ENCODE measurements around the gene SLC4A9. TPM values are rescaled to one million over a fixed set of nuclear protein-coding genes. Genes with fewer than 3 reads are reported as not detected.

The SLC4A9 gene
- total RNA-seq, 5 donors from 2014 or later (not counting 1 experiment from before 2014, with no cell fraction given), result 0.18 TPM; not detected in 4

DNA sequence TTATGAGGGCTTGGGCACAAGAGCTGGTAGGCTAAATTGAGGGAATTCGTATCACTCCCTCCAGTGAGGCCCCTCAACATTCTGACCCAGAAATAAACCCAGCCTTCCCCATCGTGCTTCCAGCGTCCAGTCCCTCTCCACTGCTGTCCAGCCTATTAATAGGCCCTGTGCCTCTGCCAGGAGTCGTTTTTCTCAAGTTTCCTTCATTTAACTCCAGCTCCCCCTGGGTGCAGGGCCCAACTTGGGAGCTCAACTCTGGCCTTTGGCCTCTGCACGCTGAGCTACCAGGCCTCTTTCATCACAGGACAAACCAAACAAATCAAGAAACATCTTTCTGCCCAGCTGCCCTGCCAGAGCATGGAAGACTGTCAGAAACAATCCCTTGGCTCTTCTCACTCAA is 23.6 kb upstream of the SLC4A9 start:
- no peak overlapping the region for H3K27ac Mint-ChIP-seq

GRCh38 chr5:140337880-140338279 is 22.1 kb upstream of the SLC4A9 start:
- Histone ChIP-seq H3K9me3 (no peaks in the 10 kb centered on the region), H3K27ac (ENCODE audit: low read length) (no peak overlapping the region), H3K4me1 (ENCODE audit: control insufficient read depth in 1 of 2, extremely low read depth in 1 of 2, insufficient read depth in 2 of 2, low read length in 2 of 2) (peaks cover 14 to 16% of the 10 kb centered on the region in 2 experiments), H3K4me3 (ENCODE audit: control insufficient read depth in 1 of 2, extremely low read depth in 1 of 2, low read length in 1 of 2) (no peak overlapping the region), H3K36me3 (ENCODE audit: control insufficient read depth in 2 of 2, extremely low read depth in 1 of 2, insufficient read depth in 1 of 2, low read length in 1 of 2) (peaks cover 0 to 5% of the 10 kb centered on the region in 2 donors), H3K27me3 (replicated peaks in 1 of 2; ENCODE audit: control insufficient read depth in 2 of 2, extremely low read depth in 1 of 2, insufficient read depth in 2 of 2, low read length in 1 of 2) (peaks cover 0 to 3% of the 10 kb centered on the region in 2 experiments)
- DNase-seq (no peak), ATAC-seq (replicated peaks in 1 of 4) (no peak)
- peaks cover 20 to 25% (median 25%) of the 10 kb centered on the region in 3 donors for H3K4me1 Mint-ChIP-seq
- POLR2A ChIA-PET, result interaction anchor here in 1 of 2 donors (0.6 kb wide), 1 partner anchor 382 kb away, joined by 5 read pairs; no protein-coding TSS in a partner anchor
- no peak overlapping the region for H3K27ac Mint-ChIP-seq
- peaks cover 8% of the 10 kb centered on the region for H3K36me3 Mint-ChIP-seq
- CTCF ChIA-PET, result interaction anchor here in 1 of 2 donors (0.5 to 2.3 kb wide), 2 partner anchors 14 to 93 kb away, joined by 3 to 7 read pairs; no protein-coding TSS in a partner anchor
- no peaks in the 10 kb centered on the region for H3K9me3 Mint-ChIP-seq
- H3K27me3 Mint-ChIP-seq, result no peaks in the 10 kb centered on the region
- WGBS (ENCODE audit: insufficient coverage), result no CpG with 5 or more reads among the region's 1 CpG
- no peak overlapping the region for H3K4me3 Mint-ChIP-seq

More for the DNA sequence above, 23.6 kb upstream of the SLC4A9 start:
- DNase-seq, result no peak
- CTCF ChIA-PET, result interaction anchor here in 1 of 2 donors (0.6 to 2.3 kb wide), 2 partner anchors 15 to 16 kb away, joined by 3 to 7 read pairs; no protein-coding TSS in a partner anchor
- H3K9me3 ChIP-seq, result no peaks in the 10 kb centered on the region
- no peaks in the 10 kb centered on the region for H3K9me3 Mint-ChIP-seq
- no peak for ATAC-seq (replicated peaks in 1 of 4)
- no peak overlapping the region for H3K4me3 Mint-ChIP-seq
- H3K27me3 Mint-ChIP-seq, result no peaks in the 10 kb centered on the region
- H3K4me3 ChIP-seq (ENCODE audit: control insufficient read depth in 1 of 2, extremely low read depth in 1 of 2, low read length in 1 of 2), result no peak overlapping the region
- H3K36me3 ChIP-seq (ENCODE audit: control insufficient read depth in 2 of 2, extremely low read depth in 1 of 2, insufficient read depth in 1 of 2, low read length in 1 of 2), result peaks cover 0 to 5% of the 10 kb centered on the region in 2 donors
- H3K36me3 Mint-ChIP-seq, result peaks cover 11% of the 10 kb centered on the region
- H3K27ac ChIP-seq (ENCODE audit: low read length), result no peak overlapping the region
- 84% methylated on average over 5 of the region's 5 CpGs for WGBS (ENCODE audit: insufficient coverage)
- POLR2A ChIA-PET, result interaction anchor here in 1 of 2 donors (0.6 kb wide), 1 partner anchor 34 kb away, joined by 8 read pairs; the partner anchor contains the start of gene PFDN1
- H3K4me1 ChIP-seq (ENCODE audit: control insufficient read depth in 1 of 2, extremely low read depth in 1 of 2, insufficient read depth in 2 of 2, low read length in 2 of 2), result peaks cover under 1% of the 10 kb centered on the region in 2 experiments
- peaks cover 5 to 13% (median 10%) of the 10 kb centered on the region in 3 donors for H3K4me1 Mint-ChIP-seq
- H3K27me3 ChIP-seq (replicated peaks in 1 of 2; ENCODE audit: control insufficient read depth in 2 of 2, extremely low read depth in 1 of 2, insufficient read depth in 2 of 2, low read length in 1 of 2), result peaks cover 0 to 3% of the 10 kb centered on the region in 2 experiments

- Mint-ChIP-seq H3K4me3 (no peak overlapping the region), H3K9me3 (no peaks in the 10 kb centered on the region), H3K27me3 (no peaks in the 10 kb centered on the region), H3K27ac (no peak overlapping the region), H3K36me3 (peaks cover 8% of the 10 kb centered on the region), H3K4me1 (peaks cover 24 to 30% (median 29%) of the 10 kb centered on the region in 3 donors)
- peaks cover 19 to 20% of the 10 kb centered on the region in 2 experiments for H3K4me1 ChIP-seq (ENCODE audit: control insufficient read depth in 1 of 2, extremely low read depth in 1 of 2, insufficient read depth in 2 of 2, low read length in 2 of 2)
- H3K36me3 ChIP-seq (ENCODE audit: control insufficient read depth in 2 of 2, extremely low read depth in 1 of 2, insufficient read depth in 1 of 2, low read length in 1 of 2), result peaks cover 0 to 5% of the 10 kb centered on the region in 2 donors
- no peak for ATAC-seq (replicated peaks in 1 of 4)
- no peak overlapping the region for H3K4me3 ChIP-seq (ENCODE audit: control insufficient read depth in 1 of 2, extremely low read depth in 1 of 2, low read length in 1 of 2)
- H3K27ac ChIP-seq (ENCODE audit: low read length), result no peak overlapping the region
- DNase-seq, result no peak
- CTCF ChIA-PET, result interaction anchor here in 1 of 2 donors (2.3 kb wide), 1 partner anchor 14 kb away, joined by 7 read pairs; no protein-coding TSS in a partner anchor
- no peaks in the 10 kb centered on the region for H3K9me3 ChIP-seq
- H3K27me3 ChIP-seq (replicated peaks in 1 of 2; ENCODE audit: control insufficient read depth in 2 of 2, extremely low read depth in 1 of 2, insufficient read depth in 2 of 2, low read length in 1 of 2), result peaks cover 0 to 3% of the 10 kb centered on the region in 2 experiments
- WGBS (ENCODE audit: insufficient coverage), result no CpG with 5 or more reads among the region's 3 CpGs
- POLR2A ChIA-PET, result interaction anchor here in 1 of 2 donors (0.6 kb wide), 1 partner anchor 381 kb away, joined by 5 read pairs; no protein-coding TSS in a partner anchor
These were observed 21.7 kb upstream of the SLC4A9 start for GRCh38 chr5:140338336-140338735.

- no peak overlapping the region for H3K27ac Mint-ChIP-seq
- WGBS (ENCODE audit: insufficient coverage), result 100% methylated on average over 1 of the region's 2 CpGs
- peaks cover 5% of the 10 kb centered on the region for H3K36me3 Mint-ChIP-seq
- POLR2A ChIA-PET, result no interaction called here
- no peak overlapping the region for H3K4me3 Mint-ChIP-seq
- peaks cover 0 to 5% of the 10 kb centered on the region in 2 donors for H3K36me3 ChIP-seq (ENCODE audit: control insufficient read depth in 2 of 2, extremely low read depth in 1 of 2, insufficient read depth in 1 of 2, low read length in 1 of 2)
- CTCF ChIA-PET, result no interaction called here
- H3K27ac ChIP-seq (ENCODE audit: low read length), result no peak overlapping the region
- H3K4me1 Mint-ChIP-seq, result peaks cover 30 to 36% (median 35%) of the 10 kb centered on the region in 3 donors
- H3K27me3 ChIP-seq (replicated peaks in 1 of 2; ENCODE audit: control insufficient read depth in 2 of 2, extremely low read depth in 1 of 2, insufficient read depth in 2 of 2, low read length in 1 of 2), result peaks cover 0 to 3% of the 10 kb centered on the region in 2 experiments
- ATAC-seq (replicated peaks in 1 of 4) (no peak), DNase-seq (no peak)
- no peaks in the 10 kb centered on the region for H3K9me3 Mint-ChIP-seq
- H3K9me3 ChIP-seq, result no peaks in the 10 kb centered on the region
- peaks cover 20 to 25% of the 10 kb centered on the region in 2 experiments for H3K4me1 ChIP-seq (ENCODE audit: control insufficient read depth in 1 of 2, extremely low read depth in 1 of 2, insufficient read depth in 2 of 2, low read length in 2 of 2)
- no peak overlapping the region for H3K4me3 ChIP-seq (ENCODE audit: control insufficient read depth in 1 of 2, extremely low read depth in 1 of 2, low read length in 1 of 2)
- H3K27me3 Mint-ChIP-seq, result no peaks in the 10 kb centered on the region
These were observed 21.1 kb upstream of the SLC4A9 start for GRCh38 chr5:140338908-140339307.

DNA sequence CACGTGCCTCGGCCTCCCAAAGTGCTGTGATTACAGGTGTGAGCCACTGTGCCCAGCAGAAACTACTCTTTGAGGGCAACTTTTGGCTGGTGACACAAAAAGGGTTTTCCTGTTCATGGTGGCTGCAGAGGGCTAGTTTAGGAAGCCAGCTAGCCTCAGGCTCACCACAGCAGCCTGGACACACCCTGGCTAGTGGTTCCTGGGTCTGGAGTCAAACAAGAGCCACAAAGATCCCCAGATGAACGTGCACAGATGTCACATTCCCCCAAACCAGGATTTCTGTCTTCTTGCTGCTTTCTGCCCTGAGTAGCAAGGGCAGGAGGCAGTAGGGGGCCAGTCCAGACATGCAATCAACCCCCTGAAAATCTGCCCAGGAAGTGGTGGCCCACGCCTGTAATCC is 20.4 kb upstream of the SLC4A9 start:
- POLR2A ChIA-PET, result interaction anchor here in 1 of 2 donors (0.7 kb wide), 1 partner anchor 824 kb away, joined by 3 read pairs; no protein-coding TSS in a partner anchor
- H3K4me1 ChIP-seq (ENCODE audit: control insufficient read depth in 1 of 2, extremely low read depth in 1 of 2, insufficient read depth in 2 of 2, low read length in 2 of 2), result peaks cover 25 to 26% of the 10 kb centered on the region in 2 experiments
- Mint-ChIP-seq H3K36me3 (peaks cover under 1% of the 10 kb centered on the region), H3K4me1 (peaks cover 35 to 42% (median 41%) of the 10 kb centered on the region in 3 donors), H3K27me3 (no peaks in the 10 kb centered on the region), H3K4me3 (no peak overlapping the region), H3K9me3 (no peaks in the 10 kb centered on the region), H3K27ac (no peak overlapping the region)
- no peak overlapping the region for H3K4me3 ChIP-seq (ENCODE audit: control insufficient read depth in 1 of 2, extremely low read depth in 1 of 2, low read length in 1 of 2)
- no peak for DNase-seq
- no peak for ATAC-seq (replicated peaks in 1 of 4)
- H3K27me3 ChIP-seq (replicated peaks in 1 of 2; ENCODE audit: control insufficient read depth in 2 of 2, extremely low read depth in 1 of 2, insufficient read depth in 2 of 2, low read length in 1 of 2), result peaks cover 0 to 3% of the 10 kb centered on the region in 2 experiments
- no peaks in the 10 kb centered on the region for H3K9me3 ChIP-seq
- no peak overlapping the region for H3K27ac ChIP-seq (ENCODE audit: low read length)
- CTCF ChIA-PET, result no interaction called here
- 72% methylated on average over 2 of the region's 4 CpGs for WGBS (ENCODE audit: insufficient coverage)
- peaks cover 0 to 5% of the 10 kb centered on the region in 2 donors for H3K36me3 ChIP-seq (ENCODE audit: control insufficient read depth in 2 of 2, extremely low read depth in 1 of 2, insufficient read depth in 1 of 2, low read length in 1 of 2)

DNA sequence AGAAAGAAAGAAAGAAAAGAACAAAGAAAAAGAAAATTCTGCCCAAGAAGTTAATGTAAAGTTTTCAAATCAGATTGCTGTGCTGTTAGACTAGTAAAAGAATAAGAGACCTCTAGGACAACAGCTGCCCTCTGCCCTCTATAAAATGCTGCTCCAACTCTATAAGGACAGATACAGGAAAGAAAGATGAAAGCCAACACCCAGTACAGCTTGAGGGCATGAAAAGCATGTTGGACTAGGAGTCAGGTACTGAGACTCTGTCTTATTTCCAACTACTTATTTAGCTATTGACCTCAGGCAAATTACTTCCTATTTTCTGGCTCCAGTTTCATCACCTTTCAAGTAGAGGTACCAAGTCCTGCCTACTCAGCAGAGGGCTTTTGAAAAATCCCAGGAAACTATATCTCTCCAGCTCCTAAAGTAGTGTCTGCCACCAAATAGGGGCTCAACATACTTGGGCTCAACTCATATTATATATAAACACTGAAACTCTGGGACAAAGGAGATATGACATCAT is 19.3 kb upstream of the SLC4A9 start:
- DNase-seq (no peak), ATAC-seq (replicated peaks in 1 of 4) (no peak)
- Histone ChIP-seq H3K4me1 (ENCODE audit: control insufficient read depth in 1 of 2, extremely low read depth in 1 of 2, insufficient read depth in 2 of 2, low read length in 2 of 2) (peaks cover 27 to 31% of the 10 kb centered on the region in 2 experiments), H3K27me3 (replicated peaks in 1 of 2; ENCODE audit: control insufficient read depth in 2 of 2, extremely low read depth in 1 of 2, insufficient read depth in 2 of 2, low read length in 1 of 2) (peaks cover 0 to 5% of the 10 kb centered on the region in 2 experiments), H3K36me3 (ENCODE audit: control insufficient read depth in 2 of 2, extremely low read depth in 1 of 2, insufficient read depth in 1 of 2, low read length in 1 of 2) (peaks cover 0 to 5% of the 10 kb centered on the region in 2 donors), H3K9me3 (no peaks in the 10 kb centered on the region), H3K4me3 (ENCODE audit: control insufficient read depth in 1 of 2, extremely low read depth in 1 of 2, low read length in 1 of 2) (no peak overlapping the region), H3K27ac (ENCODE audit: low read length) (no peak overlapping the region)
- POLR2A ChIA-PET, result no interaction called here
- CTCF ChIA-PET, result interaction anchor here in 1 of 2 donors (1.2 kb wide), 1 partner anchor 11 kb away, joined by 4 read pairs; no protein-coding TSS in a partner anchor
- Mint-ChIP-seq H3K27ac (no peak overlapping the region), H3K4me3 (no peak overlapping the region), H3K4me1 (peaks cover 40 to 52% (median 48%) of the 10 kb centered on the region in 3 donors), H3K9me3 (no peaks in the 10 kb centered on the region), H3K36me3 (no peaks in the 10 kb centered on the region), H3K27me3 (no peaks in the 10 kb centered on the region)
